ENCODE measurements around the gene TAF4. TPM values are rescaled to one million over a fixed set of nuclear protein-coding genes. Genes with fewer than 3 reads are reported as not detected.

The TAF4 gene, protein sequence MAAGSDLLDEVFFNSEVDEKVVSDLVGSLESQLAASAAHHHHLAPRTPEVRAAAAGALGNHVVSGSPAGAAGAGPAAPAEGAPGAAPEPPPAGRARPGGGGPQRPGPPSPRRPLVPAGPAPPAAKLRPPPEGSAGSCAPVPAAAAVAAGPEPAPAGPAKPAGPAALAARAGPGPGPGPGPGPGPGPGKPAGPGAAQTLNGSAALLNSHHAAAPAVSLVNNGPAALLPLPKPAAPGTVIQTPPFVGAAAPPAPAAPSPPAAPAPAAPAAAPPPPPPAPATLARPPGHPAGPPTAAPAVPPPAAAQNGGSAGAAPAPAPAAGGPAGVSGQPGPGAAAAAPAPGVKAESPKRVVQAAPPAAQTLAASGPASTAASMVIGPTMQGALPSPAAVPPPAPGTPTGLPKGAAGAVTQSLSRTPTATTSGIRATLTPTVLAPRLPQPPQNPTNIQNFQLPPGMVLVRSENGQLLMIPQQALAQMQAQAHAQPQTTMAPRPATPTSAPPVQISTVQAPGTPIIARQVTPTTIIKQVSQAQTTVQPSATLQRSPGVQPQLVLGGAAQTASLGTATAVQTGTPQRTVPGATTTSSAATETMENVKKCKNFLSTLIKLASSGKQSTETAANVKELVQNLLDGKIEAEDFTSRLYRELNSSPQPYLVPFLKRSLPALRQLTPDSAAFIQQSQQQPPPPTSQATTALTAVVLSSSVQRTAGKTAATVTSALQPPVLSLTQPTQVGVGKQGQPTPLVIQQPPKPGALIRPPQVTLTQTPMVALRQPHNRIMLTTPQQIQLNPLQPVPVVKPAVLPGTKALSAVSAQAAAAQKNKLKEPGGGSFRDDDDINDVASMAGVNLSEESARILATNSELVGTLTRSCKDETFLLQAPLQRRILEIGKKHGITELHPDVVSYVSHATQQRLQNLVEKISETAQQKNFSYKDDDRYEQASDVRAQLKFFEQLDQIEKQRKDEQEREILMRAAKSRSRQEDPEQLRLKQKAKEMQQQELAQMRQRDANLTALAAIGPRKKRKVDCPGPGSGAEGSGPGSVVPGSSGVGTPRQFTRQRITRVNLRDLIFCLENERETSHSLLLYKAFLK
- total RNA-seq, result 10.7 TPM
- long read RNA-seq, partial matches to known transcripts, result 1 of 2 reads
- long read RNA-seq, other reads (novel, unspliced or antisense), result 1 of 2 reads

DNA sequence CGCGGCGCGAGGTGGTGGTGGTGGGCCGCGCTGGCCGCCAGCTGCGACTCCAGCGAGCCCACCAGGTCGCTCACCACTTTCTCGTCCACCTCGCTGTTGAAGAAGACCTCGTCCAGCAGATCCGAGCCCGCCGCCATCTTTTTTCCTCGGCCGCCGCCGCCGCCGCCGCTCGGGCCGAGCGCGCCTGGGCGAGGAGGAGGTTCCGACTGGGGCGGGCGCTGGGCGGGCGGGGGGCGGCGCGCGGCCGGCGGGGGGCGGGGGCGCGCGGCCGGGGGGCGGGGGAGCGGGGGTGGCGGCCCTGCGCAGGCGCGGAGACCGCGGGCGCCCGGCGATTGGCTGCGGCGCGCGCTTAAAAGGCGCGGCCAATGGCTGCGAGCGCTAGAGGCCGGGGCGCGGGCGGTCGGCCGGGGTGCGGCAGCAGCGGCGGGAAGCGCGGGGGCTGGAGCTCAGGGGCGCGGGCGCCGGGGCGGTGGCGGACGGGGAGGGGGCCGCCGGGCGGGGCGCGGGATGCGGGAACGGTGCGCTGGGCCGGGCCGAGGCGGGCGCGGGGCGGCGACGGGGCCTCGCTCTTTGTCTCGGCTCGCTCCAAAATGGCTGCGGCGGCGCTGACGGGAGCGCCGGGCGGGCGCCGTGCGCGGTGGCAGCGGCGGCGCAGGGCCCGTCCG is at the start of gene TAF4:
Gene TAF4 (minus strand): TSS at position 208 of the 665 bp plus-strand sequence. CDS start 71 bp downstream, at position 137.
- intact Hi-C loops (cut with DNase I), result loop anchor here (2.0 to 5.0 kb wide), 3 partner anchors 45 to 76 kb away; partner anchors contain the start of genes PSMA7 and SS18L1
- peak; percentile 90 for DNase-seq (ENCODE audit: missing footprints)
- ATAC-seq, result peak; percentile 67

DNA sequence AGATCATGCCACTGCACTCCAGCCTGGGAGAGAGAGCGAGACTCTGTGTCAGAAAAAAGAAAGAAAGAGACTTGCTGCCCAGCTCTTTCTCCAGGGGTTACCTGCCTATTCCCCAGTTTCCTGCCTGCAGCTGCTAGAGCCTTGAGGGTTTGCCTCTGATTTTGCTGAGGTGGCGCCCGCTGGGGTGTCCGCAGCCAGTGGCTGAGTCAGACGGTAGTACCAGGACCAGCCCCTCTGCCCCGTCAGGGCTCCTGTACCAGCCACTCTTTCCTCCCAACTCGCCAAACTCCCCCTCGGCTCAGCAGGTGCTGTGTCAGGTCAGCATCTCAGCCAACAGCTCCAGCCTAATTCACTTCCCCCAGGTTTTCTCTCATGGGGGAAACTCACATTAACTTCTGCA is 49.2 kb upstream of the TAF4 start:
- intact Hi-C loops (cut with DNase I), result no loop called here
- ATAC-seq (no peak), DNase-seq (ENCODE audit: missing footprints) (no peak)

- no peak for ATAC-seq
- no peak for DNase-seq (ENCODE audit: missing footprints)
Observed at GRCh38 chr20:62112368-62112767, 46.7 kb upstream of the TAF4 start.

DNA sequence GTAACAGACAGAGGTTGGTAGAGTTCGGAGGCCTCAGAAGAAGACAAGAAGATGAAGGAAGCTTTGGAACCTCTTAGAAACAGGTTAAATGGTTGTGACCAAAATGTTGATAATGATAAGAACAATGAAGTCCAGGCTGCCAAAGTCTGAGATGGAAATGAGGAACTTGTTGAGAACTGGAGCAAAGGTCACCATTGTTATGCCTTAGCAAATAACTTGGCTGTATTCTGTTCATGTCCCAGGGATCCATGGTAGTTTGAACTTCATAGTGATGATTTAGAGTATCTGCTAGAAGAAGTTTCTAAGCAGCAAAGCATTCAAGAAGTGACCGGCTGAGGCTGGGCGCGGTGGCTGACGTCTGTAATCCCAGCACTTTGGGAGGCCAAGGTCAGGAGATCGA is 45.5 kb upstream of the TAF4 start:
- intact Hi-C loops (cut with DNase I), result no loop called here
- ATAC-seq (no peak), DNase-seq (ENCODE audit: missing footprints) (no peak)

More at GRCh38 chr20:62112368-62112767, 46.7 kb upstream of the TAF4 start:
- intact Hi-C loops (cut with DNase I), result no loop called here

- no peak for ATAC-seq
- no peak for DNase-seq (ENCODE audit: missing footprints)
- intact Hi-C loops (cut with DNase I), result no loop called here
Observed at GRCh38 chr20:62105592-62105991, 39.9 kb upstream of the TAF4 start.

GRCh38 chr20:62104791-62105345 is 39.2 kb upstream of the TAF4 start:
- intact Hi-C loops (cut with DNase I), result no loop called here

GRCh38 chr20:62104234-62104789 is 38.6 kb upstream of the TAF4 start:
- intact Hi-C loops (cut with DNase I), result no loop called here
- DNase-seq (ENCODE audit: missing footprints) (no peak), ATAC-seq (no peak)

More at GRCh38 chr20:62104791-62105345, 39.2 kb upstream of the TAF4 start:
- DNase-seq (ENCODE audit: missing footprints) (no peak), ATAC-seq (no peak)

- DNase-seq (ENCODE audit: missing footprints) (no peak), ATAC-seq (no peak)
- intact Hi-C loops (cut with DNase I), result no loop called here
Observed at GRCh38 chr20:62103508-62104233, 38.0 kb upstream of the TAF4 start.

- no peak for ATAC-seq
- intact Hi-C loops (cut with DNase I), result no loop called here
- no peak for DNase-seq (ENCODE audit: missing footprints)
Observed at GRCh38 chr20:62101078-62101477, 35.4 kb upstream of the TAF4 start.

GRCh38 chr20:62097881-62098407 is 32.3 kb upstream of the TAF4 start:
- no peak for DNase-seq (ENCODE audit: missing footprints)
- intact Hi-C loops (cut with DNase I), result no loop called here
- no peak for ATAC-seq

GRCh38 chr20:62096421-62097380 is 31.0 kb upstream of the TAF4 start:
- DNase-seq (ENCODE audit: missing footprints), result no peak
- no peak for ATAC-seq
- intact Hi-C loops (cut with DNase I), result no loop called here

- intact Hi-C loops (cut with DNase I), result no loop called here
- DNase-seq (ENCODE audit: missing footprints), result no peak
- no peak for ATAC-seq
Observed at GRCh38 chr20:62089393-62089792, 23.7 kb upstream of the TAF4 start.

DNA sequence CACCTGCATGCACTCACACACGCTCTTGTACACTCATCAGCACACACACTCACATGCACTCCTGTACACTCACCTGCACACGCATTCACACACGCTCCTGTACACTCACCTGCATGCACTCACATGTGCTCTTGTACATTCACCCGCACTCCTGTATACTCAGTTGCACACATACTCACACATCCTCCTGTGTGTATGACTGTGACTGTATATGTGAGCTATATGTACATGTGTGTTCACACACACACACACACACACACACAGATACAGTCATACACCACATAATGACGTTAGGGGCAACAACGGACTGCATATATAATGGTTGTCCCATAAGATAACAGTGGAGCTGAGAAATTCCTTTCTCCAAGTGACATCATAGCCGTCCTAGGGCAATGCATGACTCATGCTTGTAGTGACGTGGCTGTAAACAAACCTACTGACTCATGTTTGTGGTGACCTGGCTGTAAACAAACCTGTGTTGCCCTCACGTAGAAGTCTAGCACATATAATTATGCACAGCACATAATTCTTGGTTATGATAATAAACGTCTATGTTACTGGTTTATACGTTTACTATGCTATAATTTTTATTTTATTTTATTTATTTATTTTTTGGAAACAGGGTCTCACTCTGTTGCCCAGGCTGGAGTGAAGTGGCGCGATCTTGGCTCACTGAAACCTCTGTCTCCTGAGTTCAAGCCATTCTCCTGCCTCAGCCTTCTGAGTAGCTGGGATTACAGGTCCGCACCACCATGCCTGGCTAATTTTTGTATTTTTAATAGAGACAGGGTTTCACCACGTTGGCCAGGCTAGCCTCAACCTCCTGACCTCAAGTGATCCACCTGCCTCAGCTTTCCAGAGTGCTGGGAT is 22.8 kb upstream of the TAF4 start:
- ATAC-seq (no peak), DNase-seq (ENCODE audit: missing footprints) (no peak)
- intact Hi-C loops (cut with DNase I), result no loop called here

- ATAC-seq, result no peak
- intact Hi-C loops (cut with DNase I), result no loop called here
Observed at GRCh38 chr20:62087632-62088031, 22.0 kb upstream of the TAF4 start.

DNA sequence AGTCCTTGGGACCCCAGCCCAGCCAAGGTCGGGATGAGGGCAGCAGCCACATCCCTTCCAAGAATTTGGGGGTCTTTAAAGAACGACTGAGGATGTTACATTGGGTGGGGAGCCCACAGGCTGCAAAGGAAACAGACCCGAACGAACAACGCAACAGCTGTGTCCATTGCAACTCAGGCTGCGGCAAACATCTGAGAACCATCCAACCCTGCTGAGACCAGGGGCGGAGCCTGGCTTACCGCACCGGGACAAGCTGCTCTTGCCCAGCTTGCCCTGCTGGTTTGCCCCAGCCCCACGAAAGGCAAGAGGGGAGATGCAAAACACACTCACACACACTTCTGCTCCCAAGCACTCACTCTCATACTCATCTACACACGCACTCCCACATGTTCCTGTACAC is 21.5 kb upstream of the TAF4 start:
- ATAC-seq, result no peak
- intact Hi-C loops (cut with DNase I), result no loop called here

More at GRCh38 chr20:62087632-62088031, 22.0 kb upstream of the TAF4 start:
- DNase-seq (ENCODE audit: missing footprints), result no peak

More for the DNA sequence above, 21.5 kb upstream of the TAF4 start:
- no peak for DNase-seq (ENCODE audit: missing footprints)

All from Right ventricle myocardium inferior (tissue), 1 donor.